Endothelial cell of umbilical vein (primary cell): ENCODE results near the gene CIRBP. TPM values are rescaled to one million over a fixed set of nuclear protein-coding genes. Genes with fewer than 3 reads are reported as not detected.

Experiments used
- BruUV-seq: library from RNA; stranded (reverse); fragments of 400-500 nt; replicated peaks from 2 replicates; lab custom pipeline; 2021; lab: Mats Ljungman, UMichigan
- CTCF ChIA-PET: fragments of 300-600, 350-600 bp; sonication (Branson Sonifier 250); formaldehyde crosslinking; loops from one replicate; lab custom pipeline; 2021; ENCODE audit warnings: antibody characterized with exemption, inconsistent platforms; lab: Charles Lee
- POLR2A ChIA-PET: fragments of 300-600, 350-600 bp; sonication (Branson Sonifier 250); formaldehyde crosslinking; loops from one replicate; lab custom pipeline; 2021; ENCODE audit warnings: antibody characterized with exemption, inconsistent platforms; lab: Charles Lee
- DNase-seq: peaks from one replicate; pipeline ENCODE4 v3.0.0-alpha.2; 2011; ENCODE audit warnings: low read depth, low spot score
- FAIRE-seq: peaks from 2 replicates; lab custom pipeline; 2011; peaks lifted over from hg19 to GRCh38; lab: Jason Lieb, UNC
- H2AFZ ChIP-seq: 2 replicates; pipeline ENCODE4 v1.6.0; 2012; ENCODE audit warnings: low read depth, low read length, control low read depth, inconsistent platforms
- H3K27ac ChIP-seq: 2 replicates; pipeline ENCODE4 v1.5.1; 2011; ENCODE audit warnings: low read depth, mild to moderate bottlenecking, control low read depth, low read length, moderate library complexity; ENCODE audit not compliant: insufficient read depth
- H3K27me3 ChIP-seq, 2 experiments: 2 replicates each; pipeline versions ENCODE4 v1.6.0 to v1.6.1; 2011; ENCODE audit warnings: low read length in 2 of 2, mixed read lengths in 1 of 2; ENCODE audit not compliant: control insufficient read depth in 2 of 2, insufficient read depth in 2 of 2
- H3K36me3 ChIP-seq, 2 experiments: 2 replicates in 1 of 2; 3 replicates in 1 of 2; pipeline ENCODE4 v1.5.1; 2011; ENCODE audit warnings: low read length in 2 of 2, mild to moderate bottlenecking in 1 of 2, moderate library complexity in 1 of 2; ENCODE audit not compliant: control insufficient read depth in 2 of 2, insufficient read depth in 2 of 2; ENCODE audit errors: extremely low read depth in 1 of 2
- H3K4me1 ChIP-seq: 3 replicates; pipeline ENCODE4 v1.5.1; 2011; ENCODE audit warnings: mild to moderate bottlenecking, low read length; ENCODE audit not compliant: control insufficient read depth, insufficient read depth; ENCODE audit errors: extremely low read depth
- H3K4me2 ChIP-seq: 2 replicates; pipeline ENCODE4 v1.6.1; 2011; ENCODE audit warnings: low read length, control low read depth, mixed read lengths; ENCODE audit not compliant: insufficient read depth
- H3K4me3 ChIP-seq, 3 experiments: fragments of 200-600 bp in 1 of 3; sonication (generic), shearing (Covaris generic) in 1 of 3; replicated peaks in 1 of 3; 2 replicates each; pipeline ENCODE4 v1.5.1; 2011 to 2016; ENCODE audit warnings: control low read depth in 3 of 3, low read length in 3 of 3, mild to moderate bottlenecking in 2 of 3, inconsistent platforms in 1 of 3, low read depth in 1 of 3, moderate library complexity in 1 of 3; ENCODE audit not compliant: insufficient read depth in 1 of 3
- H3K79me2 ChIP-seq: 2 replicates; pipeline ENCODE4 v1.6.0; 2012; ENCODE audit warnings: low read length, inconsistent platforms; ENCODE audit not compliant: control insufficient read depth, insufficient read depth
- H3K9ac ChIP-seq: replicated peaks from 2 replicates; pipeline ENCODE3; 2011; ENCODE audit warnings: low read length, control low read depth; ENCODE audit not compliant: insufficient read depth; ENCODE audit errors: extremely low read depth
- H3K9me1 ChIP-seq: replicated peaks from 3 replicates; pipeline ENCODE4 v1.6.0; 2011; ENCODE audit warnings: mild to moderate bottlenecking, low read length; ENCODE audit not compliant: control insufficient read depth, insufficient read depth; ENCODE audit errors: extremely low read depth
- H3K9me3 ChIP-seq: replicated peaks from 2 replicates; pipeline ENCODE4 v1.5.1; 2012; ENCODE audit warnings: low read length, inconsistent platforms; ENCODE audit not compliant: control insufficient read depth, insufficient read depth
- H4K20me1 ChIP-seq: replicated peaks from 2 replicates; pipeline ENCODE3; 2011; ENCODE audit warnings: mild to moderate bottlenecking, low read length; ENCODE audit not compliant: control insufficient read depth, insufficient read depth; ENCODE audit errors: extremely low read depth
- EZH2 ChIP-seq: IDR thresholded peaks from 2 replicates; pipeline ENCODE4 v1.6.1; 2012; ENCODE audit warnings: borderline replicate concordance, low read depth, mild to moderate bottlenecking, moderate library complexity, low read length, inconsistent platforms; ENCODE audit not compliant: severe bottlenecking
- FOS ChIP-seq: IDR thresholded peaks from 2 replicates; pipeline ENCODE4 v1.6.1; 2011; ENCODE audit warnings: mild to moderate bottlenecking, low read length, moderate library complexity, borderline replicate concordance; ENCODE audit not compliant: insufficient read depth
- JUN ChIP-seq: IDR thresholded peaks from 2 replicates; pipeline ENCODE4 v1.6.1; 2011; ENCODE audit warnings: borderline replicate concordance, low read depth; ENCODE audit not compliant: insufficient read length, insufficient read depth
- MYC ChIP-seq: IDR thresholded peaks from one replicate; pipeline ENCODE4 v1.6.1; 2011; ENCODE audit warnings: mild to moderate bottlenecking, low read depth, low read length
- POLR2AphosphoS5 ChIP-seq: IDR thresholded peaks from 2 replicates; pipeline ENCODE4 v1.6.1; 2012; ENCODE audit warnings: low read depth, mild to moderate bottlenecking, control low read depth, low read length, moderate library complexity; ENCODE audit not compliant: insufficient read depth
- dilution Hi-C: fragments of 300-500 bp; cut with MboI; formaldehyde crosslinking; loops from one replicate; pipeline ENCODE4 v1.15.0; 2019; ENCODE audit warnings: low sequenced_read_pairs; ENCODE audit not compliant: extremely low pct_ligation_motif_present
- intact Hi-C: fragments of 100-400 bp; cut with micrococcal nuclease; formaldehyde crosslinking; loops from one replicate; pipeline ENCODE4 v1.10.0; 2022
- polyA plus RNA-seq, 4 experiments: library from polyadenylated mRNA; depleted of rRNA in 3 of 4; stranded (reverse) in 3 of 4; unstranded in 1 of 4; fragments of >200 nt; gene quantifications; 2 replicates each; pipeline versions ENCODE4 v1.2.1 to v1.2.3, GENCODE V29; 2011 to 2012; ENCODE audit warnings: missing spikeins in 1 of 4
- total RNA-seq: library from RNA; stranded (reverse); gene quantifications from 2 replicates; pipeline ENCODE4 v1.2.3, GENCODE V29; 2021
- TF ChIP-seq, protein P1 (sequence below): IDR thresholded peaks from 2 replicates; pipeline ENCODE4 v1.6.1; 2011; ENCODE audit not compliant: insufficient read depth, insufficient read length

Gene CIRBP
- total and polyA plus RNA-seq, 2 donors (not counting 3 experiments of a cell fraction or from before 2014, with no cell fraction given), result 225 to 439 TPM

DNA sequence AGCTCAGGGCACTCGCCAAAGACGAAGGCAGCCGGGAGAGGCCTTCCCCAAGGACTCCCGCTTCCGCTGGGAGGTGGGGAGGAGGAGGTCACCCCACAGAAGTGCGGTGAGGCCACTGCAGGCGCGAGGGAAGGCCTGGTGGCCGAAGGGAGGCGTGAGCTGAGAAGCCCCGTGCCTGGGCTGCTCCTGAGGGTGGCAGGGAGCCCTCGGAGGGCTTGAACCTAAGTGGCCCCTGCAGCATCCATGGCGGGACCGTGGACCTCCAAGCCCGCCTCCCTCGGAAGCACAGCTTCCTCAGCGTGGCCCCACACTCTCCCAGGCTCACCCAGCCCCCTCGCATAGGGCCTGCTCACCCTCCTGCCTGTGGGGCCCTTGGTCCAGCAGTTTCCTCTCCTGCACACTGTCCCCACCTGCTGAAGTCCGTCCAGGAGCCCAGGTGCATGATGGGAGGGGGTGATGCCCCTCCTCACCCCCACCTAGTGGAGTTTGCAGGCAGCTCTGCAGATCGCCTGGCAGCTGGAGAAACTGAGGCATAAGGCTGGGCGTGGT is 42.5 kb downstream of the CIRBP start:
- Histone ChIP-seq H3K27ac (no peak overlapping the region), H3K9me3 (no peaks in the 10 kb centered on the region), H3K4me1 (peaks cover 13% of the 10 kb centered on the region), H3K27me3 (peaks cover 6% of the 10 kb centered on the region in 2 experiments), H4K20me1 (no peaks in the 10 kb centered on the region), H3K36me3 (no peaks in the 10 kb centered on the region), H2AFZ (no peak overlapping the region), H3K9ac (no peak overlapping the region), H3K79me2 (no peaks in the 10 kb centered on the region), H3K9me1 (no peaks in the 10 kb centered on the region), H3K4me3 (no peak overlapping the region), H3K4me2 (no peak overlapping the region)
- dilution Hi-C loops, result no loop called here
- FAIRE-seq, result no peak
- intact Hi-C loops, result loop anchor here (5.0 kb wide), 1 partner anchor 41 kb away; a partner anchor contains a TSS
- DNase-seq, result no peak
- BruUV-seq, result no TSS peak
- CTCF ChIA-PET, result no interaction called here
- POLR2A ChIA-PET, result no interaction called here
- TF ChIP-seq MYC (no peak), FOS (no peak), EZH2 (no peak), POLR2AphosphoS5 (no peak)

DNA sequence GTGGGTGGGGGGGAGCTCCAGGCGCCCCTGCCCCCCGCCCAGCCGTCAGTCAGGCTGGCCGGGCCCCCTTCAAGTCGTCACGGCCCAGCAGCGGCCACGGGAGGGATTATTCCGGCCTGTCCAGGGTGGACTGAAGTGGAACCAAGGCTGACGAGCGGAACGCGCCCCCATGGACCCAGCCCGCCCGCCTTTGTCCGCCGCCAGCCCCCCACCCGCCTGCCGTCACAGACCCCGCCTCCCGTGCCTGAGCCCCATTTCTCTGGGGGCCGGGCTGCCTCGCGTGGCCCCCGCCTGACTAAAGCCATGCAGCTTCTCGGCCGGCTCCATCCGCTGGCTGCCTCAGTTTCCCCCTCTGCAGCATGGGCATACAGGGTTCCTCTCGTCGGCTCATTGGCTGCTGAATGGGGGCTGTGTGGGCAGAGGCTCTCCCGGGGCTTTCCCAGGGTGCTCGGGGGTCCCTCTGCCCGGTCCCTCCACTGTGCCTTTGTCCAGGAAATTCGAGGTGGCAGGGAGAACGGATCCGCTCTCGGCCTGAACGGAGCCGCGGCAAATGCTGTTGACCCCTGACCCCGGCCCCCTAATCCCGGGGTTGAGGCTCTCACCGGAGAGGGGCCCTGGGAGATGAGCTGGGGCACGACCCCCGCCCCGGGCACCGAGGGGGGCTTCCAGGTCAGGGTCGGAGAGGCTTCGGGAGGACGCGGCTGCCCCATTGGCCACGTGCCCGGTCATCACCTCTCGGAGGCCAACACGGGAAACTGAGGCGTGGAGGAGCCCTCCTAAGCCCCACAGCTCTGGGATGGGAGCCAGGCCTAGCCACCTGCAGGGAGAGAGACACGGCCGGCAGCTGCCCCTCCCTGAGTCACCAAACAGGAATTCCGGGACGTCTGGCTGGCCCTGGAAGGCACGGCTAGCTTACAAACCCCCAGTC is 43.9 kb downstream of the CIRBP start:
- TF ChIP-seq, protein P1, sequence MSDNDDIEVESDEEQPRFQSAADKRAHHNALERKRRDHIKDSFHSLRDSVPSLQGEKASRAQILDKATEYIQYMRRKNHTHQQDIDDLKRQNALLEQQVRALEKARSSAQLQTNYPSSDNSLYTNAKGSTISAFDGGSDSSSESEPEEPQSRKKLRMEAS, result no peak
- TF ChIP-seq JUN (peak; percentile 42), FOS (peak; percentile 61), POLR2AphosphoS5 (peak; percentile 65)
- no peaks in the 10 kb centered on the region for H3K9me1 ChIP-seq
- FAIRE-seq (peak; percentile 86), DNase-seq (peak; percentile 41)
- ChIA-PET CTCF (interaction anchor here (0.9 to 1.5 kb wide), 5 partner anchors 9 to 69 kb away, joined by 3 to 5 read pairs (median 4); no protein-coding TSS in a partner anchor), POLR2A (no interaction called here)
- H3K9me3 ChIP-seq, result no peaks in the 10 kb centered on the region
- H3K27me3 ChIP-seq, result peaks cover 14% of the 10 kb centered on the region in 2 experiments
- no TSS peak for BruUV-seq
- no peak overlapping the region for H3K4me3 ChIP-seq
- H3K79me2 ChIP-seq, result no peaks in the 10 kb centered on the region
- H3K36me3 ChIP-seq, result no peaks in the 10 kb centered on the region
- H4K20me1 ChIP-seq, result no peaks in the 10 kb centered on the region
- dilution Hi-C loops (no loop called here), intact Hi-C loops (loop anchor here (5.0 kb wide), 1 partner anchor 39 kb away; a partner anchor contains a TSS)
- H3K27ac ChIP-seq, result peak overlapping the region; percentile 50
- H3K4me1 ChIP-seq, result peaks cover 13% of the 10 kb centered on the region
- peak overlapping the region; percentile 48 for H3K4me2 ChIP-seq
- no peak overlapping the region for H2AFZ ChIP-seq
- H3K9ac ChIP-seq, result no peak overlapping the region
